B cell (primary cell): ENCODE results near the gene RARB. TPM values are rescaled to one million over a fixed set of nuclear protein-coding genes. Genes with fewer than 3 reads are reported as not detected.

ENCODE experiments used
- ATAC-seq: fragments of 200-7000 bp; cut with Tn5 transposase; one replicate; pipeline ENCODE4 v1.10.0; 2021; ENCODE audit warnings: low read depth, mild to moderate bottlenecking, moderate number of reproducible peaks, moderate library complexity
- CTCF ChIA-PET: fragments of 350-600 bp; sonication (Branson Sonifier 250); formaldehyde crosslinking; loops from one replicate; lab custom pipeline; 2021; ENCODE audit warnings: antibody characterized with exemption, inconsistent platforms; lab: Charles Lee
- POLR2A ChIA-PET: fragments of 350-600 bp; sonication (Branson Sonifier 250); formaldehyde crosslinking; loops from one replicate; lab custom pipeline; 2021; ENCODE audit warnings: antibody characterized with exemption; lab: Charles Lee
- DNase-seq: peaks from one replicate; pipeline ENCODE4 v3.0.0; 2013
- H2AFZ ChIP-seq: 2 replicates; pipeline ENCODE4 v1.6.1; 2012; ENCODE audit warnings: mild to moderate bottlenecking, low read depth, low read length; ENCODE audit not compliant: insufficient read depth, poor library complexity, severe bottlenecking
- H3K27ac ChIP-seq, 2 donors: 1 replicate in 1 of 2; 2 replicates in 1 of 2; pipeline ENCODE4 v1.5.1; 2012 to 2013; ENCODE audit warnings: low read length in 2 of 2, mild to moderate bottlenecking in 2 of 2, moderate library complexity in 1 of 2
- H3K27me3 ChIP-seq, 4 experiments: fragments of 200-600 bp in 1 of 4; sonication (generic) in 1 of 4; replicated peaks in 1 of 4; 1 replicate in 2 of 4; 2 replicates in 2 of 4; pipeline versions ENCODE4 v1.6.1 to v1.7.0; 2013 to 2016; ENCODE audit warnings: low read length in 3 of 4, mild to moderate bottlenecking in 2 of 4, mixed read lengths in 1 of 4, moderate library complexity in 1 of 4; ENCODE audit not compliant: insufficient read depth in 4 of 4, control insufficient read depth in 3 of 4; ENCODE audit errors: control extremely low read depth in 1 of 4
- H3K36me3 ChIP-seq, 2 experiments: replicated peaks in 1 of 2; 1 replicate in 1 of 2; 2 replicates in 1 of 2; pipeline versions ENCODE4 v1.6.1 to v1.7.1; 2013; ENCODE audit warnings: low read length in 1 of 2; ENCODE audit not compliant: insufficient read depth in 2 of 2, control insufficient read depth in 1 of 2; ENCODE audit errors: control extremely low read depth in 1 of 2, extremely low read depth in 1 of 2
- H3K4me1 ChIP-seq, 2 donors: fragments of 200-600 bp in 1 of 2; sonication (generic) in 1 of 2; 1 replicate in 1 of 2; 2 replicates in 1 of 2; pipeline versions ENCODE4 v1.5.1 to v1.6.1; 2013 to 2017; ENCODE audit warnings: low read length in 2 of 2; ENCODE audit not compliant: control insufficient read depth in 2 of 2, insufficient read depth in 2 of 2
- H3K4me2 ChIP-seq: replicated peaks from 2 replicates; pipeline ENCODE3; 2012; ENCODE audit warnings: mild to moderate bottlenecking, low read depth, low read length; ENCODE audit not compliant: poor library complexity, severe bottlenecking
- H3K4me3 ChIP-seq, 5 experiments: fragments of 200-600 bp in 1 of 5; sonication (generic) in 1 of 5; 1 replicate in 3 of 5; 2 replicates in 2 of 5; pipeline versions ENCODE4 v1.5.1 to v1.7.0; 2011 to 2016; ENCODE audit warnings: low read length in 4 of 5, mild to moderate bottlenecking in 4 of 5, low read depth in 2 of 5, control low read depth in 1 of 5, moderate library complexity in 1 of 5; ENCODE audit not compliant: insufficient read depth in 1 of 5; ENCODE audit errors: control extremely low read depth in 1 of 5, extremely low read depth in 1 of 5
- H3K79me2 ChIP-seq: fragments of 200-600 bp; sonication (generic); one replicate; pipeline ENCODE4 v1.6.0; 2016; ENCODE audit warnings: low read length; ENCODE audit not compliant: control insufficient read depth, insufficient read depth
- H3K9ac ChIP-seq: fragments of 200-600 bp; sonication (generic); 2 replicates; pipeline ENCODE4 v1.6.1; 2017; ENCODE audit warnings: mild to moderate bottlenecking, low read length, moderate library complexity
- H3K9me3 ChIP-seq, 3 donors: one replicate each; pipeline versions ENCODE4 v1.6.1 to v1.7.1; 2013; ENCODE audit warnings: low read length in 2 of 3; ENCODE audit not compliant: control insufficient read depth in 2 of 3, insufficient read depth in 1 of 3; ENCODE audit errors: control extremely low read depth in 1 of 3
- H4K20me1 ChIP-seq: 2 replicates; pipeline ENCODE4 v1.6.0; 2012; ENCODE audit warnings: mild to moderate bottlenecking, low read length; ENCODE audit not compliant: insufficient read depth, control insufficient read depth, poor library complexity, severe bottlenecking
- H3K27ac Mint-ChIP-seq: one replicate; pipeline ENCODE4 v1.8.0; 2021; ENCODE audit warnings: mixed read lengths
- H3K27me3 Mint-ChIP-seq: one replicate; pipeline ENCODE4 v1.8.0; 2021; ENCODE audit warnings: mixed read lengths
- H3K4me1 Mint-ChIP-seq: one replicate; pipeline ENCODE4 v1.8.0; 2021; ENCODE audit warnings: mixed read lengths
- H3K4me3 Mint-ChIP-seq: one replicate; pipeline ENCODE4 v1.8.0; 2021; ENCODE audit warnings: mixed read lengths
- H3K9me3 Mint-ChIP-seq: one replicate; pipeline ENCODE4 v1.8.0; 2022; ENCODE audit warnings: mixed read lengths; ENCODE audit not compliant: insufficient read depth
- EZH2 ChIP-seq: IDR thresholded peaks from 2 replicates; pipeline ENCODE4 v1.6.1; 2012; ENCODE audit warnings: borderline replicate concordance, low read depth, mild to moderate bottlenecking, moderate library complexity, low read length; ENCODE audit not compliant: insufficient read depth, poor library complexity, severe bottlenecking
- intact Hi-C: fragments of 100-400 bp; cut with micrococcal nuclease; formaldehyde crosslinking; loops from one replicate; pipeline ENCODE4 v1.10.0; 2022
- polyA plus RNA-seq: library from polyadenylated mRNA; depleted of rRNA; stranded (reverse); fragments of >200 nt; gene quantifications from 2 replicates; pipeline ENCODE4 v1.2.3, GENCODE V29; 2012
- total RNA-seq, 2 donors: library from RNA; stranded (reverse); fragments of 120-200 nt in 1 of 2; gene quantifications; 1 replicate in 1 of 2; 2 replicates in 1 of 2; pipeline versions ENCODE4 v1.2.3 to v1.2.4, GENCODE V29; 2013 to 2022
- TF ChIP-seq, protein P1 (sequence below): fragments of 200-600 bp; IDR thresholded peaks from one replicate; pipeline ENCODE4 v1.8.0; 2022; ENCODE audit warnings: antibody characterized with exemption, mild to moderate bottlenecking

RARB gene
- total and polyA plus RNA-seq, 2 donors (not counting 1 experiment from before 2014, with no cell fraction given) = not detected

DNA sequence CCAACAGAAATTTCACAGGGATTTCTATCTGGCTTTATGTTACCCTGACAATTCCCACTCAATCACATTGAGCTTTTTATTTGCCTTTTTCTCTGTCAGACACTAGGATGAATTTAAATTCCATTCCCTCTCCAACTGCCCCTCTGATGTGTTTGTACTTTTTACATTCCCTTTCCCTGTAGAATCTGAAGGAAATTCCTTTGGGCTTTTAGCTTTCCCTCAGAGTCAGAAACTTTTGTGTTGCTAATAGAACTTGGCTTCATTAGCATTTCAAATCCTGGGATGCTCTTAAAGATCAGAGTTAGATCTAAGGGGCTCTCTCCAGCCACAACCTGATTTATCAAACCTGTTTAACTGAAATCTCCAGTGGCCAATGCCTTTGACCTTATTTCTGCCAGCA lies 7.9 kb upstream of the RARB start:
- ATAC-seq (no peak), DNase-seq (no peak)
- no peaks in the 10 kb centered on the region for H4K20me1 ChIP-seq
- intact Hi-C loops = no loop called here
- H3K9me3 ChIP-seq = no peaks in the 10 kb centered on the region
- H3K9me3 Mint-ChIP-seq = no peaks in the 10 kb centered on the region
- no peak overlapping the region for H2AFZ ChIP-seq
- H3K4me1 Mint-ChIP-seq = no peaks in the 10 kb centered on the region
- no peaks in the 10 kb centered on the region for H3K27me3 ChIP-seq
- H3K27ac Mint-ChIP-seq = no peak overlapping the region
- TF ChIP-seq EZH2 = no peak
- TF ChIP-seq, protein P1, sequence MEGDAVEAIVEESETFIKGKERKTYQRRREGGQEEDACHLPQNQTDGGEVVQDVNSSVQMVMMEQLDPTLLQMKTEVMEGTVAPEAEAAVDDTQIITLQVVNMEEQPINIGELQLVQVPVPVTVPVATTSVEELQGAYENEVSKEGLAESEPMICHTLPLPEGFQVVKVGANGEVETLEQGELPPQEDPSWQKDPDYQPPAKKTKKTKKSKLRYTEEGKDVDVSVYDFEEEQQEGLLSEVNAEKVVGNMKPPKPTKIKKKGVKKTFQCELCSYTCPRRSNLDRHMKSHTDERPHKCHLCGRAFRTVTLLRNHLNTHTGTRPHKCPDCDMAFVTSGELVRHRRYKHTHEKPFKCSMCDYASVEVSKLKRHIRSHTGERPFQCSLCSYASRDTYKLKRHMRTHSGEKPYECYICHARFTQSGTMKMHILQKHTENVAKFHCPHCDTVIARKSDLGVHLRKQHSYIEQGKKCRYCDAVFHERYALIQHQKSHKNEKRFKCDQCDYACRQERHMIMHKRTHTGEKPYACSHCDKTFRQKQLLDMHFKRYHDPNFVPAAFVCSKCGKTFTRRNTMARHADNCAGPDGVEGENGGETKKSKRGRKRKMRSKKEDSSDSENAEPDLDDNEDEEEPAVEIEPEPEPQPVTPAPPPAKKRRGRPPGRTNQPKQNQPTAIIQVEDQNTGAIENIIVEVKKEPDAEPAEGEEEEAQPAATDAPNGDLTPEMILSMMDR = no peak
- ChIA-PET POLR2A (no interaction called here), CTCF (no interaction called here)
- peaks cover 10% of the 10 kb centered on the region for H3K27me3 Mint-ChIP-seq
- no peaks in the 10 kb centered on the region for H3K36me3 ChIP-seq
- H3K27ac ChIP-seq = no peak overlapping the region
- H3K4me3 Mint-ChIP-seq = no peak overlapping the region
- no peaks in the 10 kb centered on the region for H3K79me2 ChIP-seq
- no peak overlapping the region for H3K4me3 ChIP-seq
- H3K9ac ChIP-seq = no peak overlapping the region
- H3K4me2 ChIP-seq = no peak overlapping the region
- H3K4me1 ChIP-seq = no peaks in the 10 kb centered on the region

DNA sequence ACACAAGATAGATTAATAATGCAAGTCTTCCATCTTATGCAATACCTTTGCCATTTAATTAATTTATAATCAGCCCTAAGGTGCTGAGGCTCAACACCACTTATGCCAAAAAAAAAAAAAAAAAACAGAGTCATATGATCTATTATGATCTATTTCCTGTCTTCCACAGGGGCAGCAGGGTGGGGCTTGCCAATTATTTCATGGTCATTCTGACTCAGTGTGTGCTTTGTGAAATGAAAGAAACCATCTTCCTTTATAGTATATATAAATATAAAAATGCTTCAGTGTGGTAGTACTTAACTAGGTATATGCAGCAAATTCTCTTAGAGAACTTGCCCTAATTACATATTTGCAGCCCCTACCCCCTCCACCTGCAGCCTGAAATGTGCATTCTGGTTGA lies 7.2 kb upstream of the RARB start:
- POLR2A ChIA-PET = no interaction called here
- ATAC-seq (no peak), DNase-seq (no peak)
- Histone ChIP-seq H3K79me2 (no peaks in the 10 kb centered on the region), H4K20me1 (no peaks in the 10 kb centered on the region), H3K9me3 (no peaks in the 10 kb centered on the region), H3K27ac (no peak overlapping the region), H3K4me2 (no peak overlapping the region), H3K27me3 (no peaks in the 10 kb centered on the region), H3K36me3 (no peaks in the 10 kb centered on the region), H3K4me3 (no peak overlapping the region), H2AFZ (no peak overlapping the region), H3K4me1 (no peaks in the 10 kb centered on the region), H3K9ac (no peak overlapping the region)
- Mint-ChIP-seq H3K27me3 (peaks cover 10% of the 10 kb centered on the region), H3K4me1 (no peaks in the 10 kb centered on the region), H3K27ac (no peak overlapping the region), H3K4me3 (no peak overlapping the region), H3K9me3 (no peaks in the 10 kb centered on the region)
- TF ChIP-seq EZH2 = no peak
- TF ChIP-seq, protein P1 = no peak
- CTCF ChIA-PET = no interaction called here
- intact Hi-C loops = no loop called here
